ENCODE results near the gene CAMKK2.

The CAMKK2 gene

DNA sequence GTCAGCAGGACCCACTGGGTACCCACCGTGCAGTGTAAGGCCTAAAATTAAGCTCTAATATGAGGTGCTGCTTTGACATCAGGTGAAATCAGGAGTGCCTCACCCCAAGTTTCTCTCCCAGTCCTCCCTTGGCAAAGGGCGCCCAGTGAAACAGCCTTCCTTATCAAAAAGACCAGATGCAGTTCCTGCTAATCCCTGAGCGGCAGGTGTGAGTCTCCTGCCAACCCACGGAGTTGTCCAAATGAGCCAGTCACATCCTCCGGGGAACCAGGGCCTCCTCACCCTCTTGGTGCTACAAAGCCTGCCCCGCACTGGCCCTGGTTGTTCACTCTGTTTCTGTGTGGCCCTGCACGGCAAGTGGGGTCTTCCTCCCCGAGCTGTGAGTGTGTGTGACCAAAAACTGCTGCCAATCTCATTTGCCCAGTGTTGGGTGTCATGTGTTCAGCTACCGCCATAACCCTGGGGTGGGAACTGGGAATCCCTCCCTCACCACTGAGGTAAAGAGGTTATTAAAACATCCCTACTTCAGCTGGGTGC is 106.8 kb downstream of the CAMKK2 start:
- no peak for DNase-seq

DNA sequence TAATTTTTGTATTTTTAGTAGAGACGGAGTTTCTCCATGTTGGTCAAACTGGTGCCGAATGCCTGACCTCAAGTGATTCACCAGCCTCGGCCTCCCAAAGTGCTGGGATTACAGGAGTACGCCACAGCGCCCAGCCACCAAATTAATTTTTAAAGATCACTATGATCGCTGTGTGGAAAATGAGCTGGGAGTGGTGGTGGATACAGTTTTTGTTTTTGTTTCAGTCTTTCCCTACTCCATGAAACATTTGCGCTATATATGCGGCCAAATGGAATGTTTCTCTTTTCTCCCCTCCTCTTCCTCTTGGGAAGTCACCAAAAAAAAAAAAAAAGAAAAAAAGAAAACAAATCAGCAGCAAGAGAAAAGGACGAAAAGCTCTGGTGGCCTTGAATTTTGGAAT is 107.4 kb downstream of the CAMKK2 start:
- no peak for DNase-seq

DNA sequence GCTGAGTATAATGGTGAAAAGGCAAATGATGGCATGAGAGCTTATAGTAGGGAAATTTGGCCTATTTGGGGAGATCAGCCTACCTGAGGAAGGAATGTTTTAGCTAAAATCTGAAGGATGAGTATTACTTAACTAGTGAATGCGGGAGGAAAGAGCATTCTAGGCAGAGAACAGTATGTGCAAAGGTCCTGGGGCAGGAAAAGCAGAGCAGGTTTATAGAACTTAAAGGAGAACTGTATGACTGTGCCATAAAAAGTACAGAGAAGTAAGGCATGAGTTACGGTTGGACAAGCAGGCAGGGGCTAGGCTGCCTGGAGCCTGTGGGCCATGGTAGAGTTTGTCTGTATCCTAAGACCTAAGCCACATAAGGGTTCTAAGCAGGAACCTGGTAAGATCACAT is 108.3 kb downstream of the CAMKK2 start:
- DNase-seq, result no peak

Data from stimulated activated CD4-positive, alpha-beta T cell treated with anti-CD3 and anti-CD28 coated beads, Interleukin-2, amount 100 ng/mL, for 24 hours (primary cell).